ENCODE data around the gene CAMP.

The CAMP gene

GRCh38 chr3:48218537-48218936, 4.8 kb upstream of the CAMP start:
- H2AFZ ChIP-seq = no peak overlapping the region
- no peaks in the 10 kb centered on the region for H3K4me1 ChIP-seq
- no peaks in the 10 kb centered on the region for H3K36me3 ChIP-seq (ENCODE audit: control insufficient read depth, insufficient read depth, low read length)
- H3K4me3 ChIP-seq (ENCODE audit: low read depth, low read length) = no peak overlapping the region
- H3K79me2 ChIP-seq = no peaks in the 10 kb centered on the region
- H3K9ac ChIP-seq = no peak overlapping the region
- TF ChIP-seq CTCF (IDR thresholded peaks at IDR 0.05) = no peak
- H3K27ac ChIP-seq = no peak overlapping the region
- H3K9me3 ChIP-seq (ENCODE audit: control insufficient read depth, low read length) = no peaks in the 10 kb centered on the region
- H3K4me2 ChIP-seq (ENCODE audit: low read length) = no peak overlapping the region
- H3K27me3 ChIP-seq (ENCODE audit: control insufficient read depth, insufficient read depth, low read length) = no peaks in the 10 kb centered on the region

GRCh38 chr3:48219543-48219942, 3.8 kb upstream of the CAMP start:
- H3K36me3 ChIP-seq (ENCODE audit: control insufficient read depth, insufficient read depth, low read length) = no peaks in the 10 kb centered on the region
- H3K79me2 ChIP-seq = no peaks in the 10 kb centered on the region
- no peak overlapping the region for H3K4me3 ChIP-seq (ENCODE audit: low read depth, low read length)
- H2AFZ ChIP-seq = no peak overlapping the region
- H3K27ac ChIP-seq = no peak overlapping the region
- no peaks in the 10 kb centered on the region for H3K27me3 ChIP-seq (ENCODE audit: control insufficient read depth, insufficient read depth, low read length)
- no peak for TF ChIP-seq CTCF (IDR thresholded peaks at IDR 0.05)
- H3K4me2 ChIP-seq (ENCODE audit: low read length) = no peak overlapping the region
- no peak overlapping the region for H3K9ac ChIP-seq
- H3K4me1 ChIP-seq = no peaks in the 10 kb centered on the region
- H3K9me3 ChIP-seq (ENCODE audit: control insufficient read depth, low read length) = no peaks in the 10 kb centered on the region

- Histone ChIP-seq H2AFZ (no peak overlapping the region), H3K27me3 (ENCODE audit: control insufficient read depth, insufficient read depth, low read length) (no peaks in the 10 kb centered on the region), H3K4me2 (ENCODE audit: low read length) (no peak overlapping the region), H3K9me3 (ENCODE audit: control insufficient read depth, low read length) (no peaks in the 10 kb centered on the region), H3K27ac (no peak overlapping the region), H3K4me3 (ENCODE audit: low read depth, low read length) (no peak overlapping the region), H3K36me3 (ENCODE audit: control insufficient read depth, insufficient read depth, low read length) (no peaks in the 10 kb centered on the region), H3K79me2 (no peaks in the 10 kb centered on the region), H3K9ac (no peak overlapping the region), H3K4me1 (no peaks in the 10 kb centered on the region)
- no peak for TF ChIP-seq CTCF (IDR thresholded peaks at IDR 0.05)
These were observed 2.5 kb upstream of the CAMP start for GRCh38 chr3:48220746-48221145.

GRCh38 chr3:48225587-48225986, 2.3 kb downstream of the CAMP start:
- Histone ChIP-seq H3K36me3 (ENCODE audit: control insufficient read depth, insufficient read depth, low read length) (no peaks in the 10 kb centered on the region), H3K4me1 (no peaks in the 10 kb centered on the region), H3K4me2 (ENCODE audit: low read length) (no peak overlapping the region), H2AFZ (no peak overlapping the region), H3K27ac (no peak overlapping the region), H3K9ac (no peak overlapping the region), H3K9me3 (ENCODE audit: control insufficient read depth, low read length) (no peaks in the 10 kb centered on the region), H3K27me3 (ENCODE audit: control insufficient read depth, insufficient read depth, low read length) (no peaks in the 10 kb centered on the region), H3K4me3 (ENCODE audit: low read depth, low read length) (no peak overlapping the region), H3K79me2 (no peaks in the 10 kb centered on the region)
- TF ChIP-seq CTCF (IDR thresholded peaks at IDR 0.05) = no peak

GRCh38 chr3:48226939-48227338, 3.6 kb downstream of the CAMP start:
- TF ChIP-seq CTCF (IDR thresholded peaks at IDR 0.05) = no peak
- H3K4me3 ChIP-seq (ENCODE audit: low read depth, low read length) = no peak overlapping the region

More at GRCh38 chr3:48226939-48227338, 3.6 kb downstream of the CAMP start:
- Histone ChIP-seq H3K27ac (no peak overlapping the region), H3K79me2 (no peaks in the 10 kb centered on the region), H3K4me2 (ENCODE audit: low read length) (no peak overlapping the region), H2AFZ (no peak overlapping the region), H3K27me3 (ENCODE audit: control insufficient read depth, insufficient read depth, low read length) (no peaks in the 10 kb centered on the region), H3K9me3 (ENCODE audit: control insufficient read depth, low read length) (no peaks in the 10 kb centered on the region), H3K9ac (no peak overlapping the region), H3K4me1 (no peaks in the 10 kb centered on the region), H3K36me3 (ENCODE audit: control insufficient read depth, insufficient read depth, low read length) (no peaks in the 10 kb centered on the region)

All from parathyroid adenoma (tissue), 2 donors.